H9 (cell line): ENCODE data around the gene TECTB. TPM values are rescaled to one million over a fixed set of nuclear protein-coding genes. Genes with fewer than 3 reads are reported as not detected.

Experiments used
- DNase-seq: peaks from one replicate; pipeline ENCODE4 v3.0.0-alpha.2; 2017
- H2AFZ ChIP-seq: one replicate; pipeline ENCODE4 v1.6.1; 2013; ENCODE audit warnings: mild to moderate bottlenecking, low read length, control low read depth, moderate library complexity
- H2AK5ac ChIP-seq: 2 replicates; pipeline ENCODE4 v1.6.1; 2013; ENCODE audit warnings: low read length, control low read depth, mixed read lengths; ENCODE audit not compliant: insufficient read length
- H2BK120ac ChIP-seq: one replicate; pipeline ENCODE4 v1.6.1; 2013; ENCODE audit warnings: low read depth, mild to moderate bottlenecking, low read length, control low read depth, inconsistent platforms; ENCODE audit not compliant: poor library complexity, severe bottlenecking
- H2BK12ac ChIP-seq: 2 replicates; pipeline ENCODE4 v1.6.1; 2013; ENCODE audit warnings: low read length, control low read depth, mixed read lengths, low read depth; ENCODE audit not compliant: insufficient read length
- H2BK15ac ChIP-seq: 2 replicates; pipeline ENCODE4 v1.6.1; 2013; ENCODE audit warnings: low read depth, low read length, control low read depth
- H2BK20ac ChIP-seq: one replicate; pipeline ENCODE4 v1.6.1; 2013; ENCODE audit warnings: low read depth, mild to moderate bottlenecking, low read length, control low read depth, inconsistent platforms; ENCODE audit not compliant: poor library complexity, severe bottlenecking
- H2BK5ac ChIP-seq: 2 replicates; pipeline ENCODE4 v1.6.1; 2013; ENCODE audit warnings: low read length, control low read depth, mixed read lengths; ENCODE audit not compliant: insufficient read length
- H3K14ac ChIP-seq: 2 replicates; pipeline ENCODE4 v1.6.1; 2013; ENCODE audit warnings: low read length, control low read depth; ENCODE audit not compliant: insufficient read depth
- H3K18ac ChIP-seq: 2 replicates; pipeline ENCODE4 v1.6.1; 2013; ENCODE audit warnings: low read depth, mild to moderate bottlenecking, mixed read lengths, low read length, control low read depth; ENCODE audit not compliant: insufficient read length
- H3K23ac ChIP-seq: 2 replicates; pipeline ENCODE4 v1.6.1; 2013; ENCODE audit warnings: low read length, control low read depth, mixed read lengths, low read depth; ENCODE audit not compliant: insufficient read length
- H3K23me2 ChIP-seq: 2 replicates; pipeline ENCODE4 v1.6.1; 2013; ENCODE audit warnings: low read depth, mild to moderate bottlenecking, mixed read lengths, low read length, control low read depth; ENCODE audit not compliant: insufficient read length, poor library complexity, severe bottlenecking
- H3K27ac ChIP-seq: 2 replicates; pipeline ENCODE4 v1.5.1; 2013; ENCODE audit warnings: low read length, control low read depth, mixed read lengths, low read depth; ENCODE audit not compliant: insufficient read length
- H3K27me3 ChIP-seq: 2 replicates; pipeline ENCODE4 v1.6.1; 2013; ENCODE audit warnings: low read length, control low read depth, inconsistent platforms; ENCODE audit not compliant: insufficient read depth
- H3K4ac ChIP-seq: 2 replicates; pipeline ENCODE4 v1.6.1; 2013; ENCODE audit warnings: low read depth, mild to moderate bottlenecking, control low read depth, inconsistent platforms, low read length, moderate library complexity
- H3K4me1 ChIP-seq: 2 replicates; pipeline ENCODE4 v1.6.1; 2013; ENCODE audit warnings: low read length, control low read depth, inconsistent platforms; ENCODE audit not compliant: insufficient read depth
- H3K4me2 ChIP-seq: 2 replicates; pipeline ENCODE4 v1.6.1; 2013; ENCODE audit warnings: low read length, control low read depth, mixed read lengths; ENCODE audit not compliant: insufficient read length, insufficient read depth
- H3K56ac ChIP-seq: 2 replicates; pipeline ENCODE4 v1.6.1; 2013; ENCODE audit warnings: low read depth, mild to moderate bottlenecking, mixed read lengths, low read length, control low read depth; ENCODE audit not compliant: insufficient read length
- H3K79me1 ChIP-seq: 2 replicates; pipeline ENCODE4 v1.6.1; 2013; ENCODE audit warnings: low read depth, mild to moderate bottlenecking, moderate library complexity, low read length, control low read depth, inconsistent platforms; ENCODE audit not compliant: insufficient read depth, poor library complexity, severe bottlenecking
- H3K79me2 ChIP-seq: 2 replicates; pipeline ENCODE4 v1.6.1; 2013; ENCODE audit warnings: low read length, control low read depth, inconsistent platforms; ENCODE audit not compliant: insufficient read depth
- H3K9ac ChIP-seq: 2 replicates; pipeline ENCODE4 v1.6.1; 2013; ENCODE audit warnings: low read length, control low read depth, mixed read lengths; ENCODE audit not compliant: insufficient read length; ENCODE audit errors: extremely low read depth
- H3K9me3 ChIP-seq: one replicate; pipeline ENCODE4 v1.6.1; 2013; ENCODE audit warnings: low read depth, low read length, inconsistent platforms; ENCODE audit not compliant: control insufficient read depth
- H3T11ph ChIP-seq: one replicate; pipeline ENCODE4 v1.6.1; 2013; ENCODE audit warnings: mild to moderate bottlenecking, low read length, control low read depth, inconsistent platforms
- H4K20me1 ChIP-seq: one replicate; pipeline ENCODE4 v1.6.1; 2013; ENCODE audit not compliant: control insufficient read depth, insufficient read length, insufficient read depth
- H4K5ac ChIP-seq: 2 replicates; pipeline ENCODE4 v1.6.1; 2013; ENCODE audit warnings: low read depth, mild to moderate bottlenecking, mixed read lengths, low read length, control low read depth; ENCODE audit not compliant: insufficient read length
- H4K8ac ChIP-seq: replicated peaks from 2 replicates; pipeline ENCODE4 v1.6.1; 2013; ENCODE audit warnings: low read length, control low read depth, mixed read lengths, low read depth; ENCODE audit not compliant: insufficient read length
- H4K91ac ChIP-seq: 2 replicates; pipeline ENCODE4 v1.6.1; 2013; ENCODE audit warnings: low read depth, mild to moderate bottlenecking, moderate library complexity, mixed read lengths, low read length, control low read depth; ENCODE audit not compliant: insufficient read length
- H3K27ac Mint-ChIP-seq, 3 experiments: 2 replicates in 2 of 3; 3 replicates in 1 of 3; pipeline ENCODE4 v1.8.0; 2020 to 2021; ENCODE audit warnings: mixed read lengths in 3 of 3, mild to moderate bottlenecking in 1 of 3, moderate library complexity in 1 of 3
- H3K27me3 Mint-ChIP-seq: 2 replicates; pipeline ENCODE4 v1.8.0; 2021; ENCODE audit warnings: low read depth, mild to moderate bottlenecking, moderate library complexity, mixed read lengths
- H3K36me3 Mint-ChIP-seq, 3 experiments: 2 replicates in 2 of 3; 3 replicates in 1 of 3; pipeline ENCODE4 v1.8.0; 2020 to 2021; ENCODE audit warnings: low read depth in 3 of 3, mixed read lengths in 3 of 3; ENCODE audit not compliant: insufficient read depth in 1 of 3
- H3K4me1 Mint-ChIP-seq, 2 experiments: 2 replicates each; pipeline ENCODE4 v1.8.0; 2020; ENCODE audit warnings: mixed read lengths in 2 of 2
- H3K4me3 Mint-ChIP-seq, 2 experiments: 2 replicates in 1 of 2; 3 replicates in 1 of 2; pipeline ENCODE4 v1.8.0; 2020 to 2021; ENCODE audit warnings: mild to moderate bottlenecking in 2 of 2, mixed read lengths in 2 of 2, moderate library complexity in 1 of 2
- H3K9me3 Mint-ChIP-seq, 2 experiments: 2 replicates in 1 of 2; 3 replicates in 1 of 2; pipeline ENCODE4 v1.8.0; 2020; ENCODE audit warnings: mild to moderate bottlenecking in 2 of 2, mixed read lengths in 2 of 2, moderate library complexity in 1 of 2
- WGBS: extraction: QIAGEN DNeasy Blood & Tissue Kit; methylation state at CpG from one replicate; pipeline ENCODE4 v1.1.7; 2013; ENCODE audit warnings: missing lambda C conversion rate, low lambda C conversion rate, mixed read lengths; ENCODE audit not compliant: insufficient read length; ENCODE audit errors: extremely low coverage; 5-methylcytosine and 5-hydroxymethylcytosine counted together
- total RNA-seq: library from RNA; stranded (reverse); gene quantifications from 2 replicates; pipeline ENCODE4 v1.2.1, GENCODE V29; 2021
- TF ChIP-seq, protein P1 (sequence below): fragments of 200-600 bp; sonication (generic); conservative IDR thresholded peaks from 3 replicates; pipeline ENCODE4 v1.8.0; 2021; ENCODE audit warnings: antibody characterized with exemption, mild to moderate bottlenecking

Gene TECTB
- total RNA-seq, 1 experiment from 2014 or later, result not detected

DNA sequence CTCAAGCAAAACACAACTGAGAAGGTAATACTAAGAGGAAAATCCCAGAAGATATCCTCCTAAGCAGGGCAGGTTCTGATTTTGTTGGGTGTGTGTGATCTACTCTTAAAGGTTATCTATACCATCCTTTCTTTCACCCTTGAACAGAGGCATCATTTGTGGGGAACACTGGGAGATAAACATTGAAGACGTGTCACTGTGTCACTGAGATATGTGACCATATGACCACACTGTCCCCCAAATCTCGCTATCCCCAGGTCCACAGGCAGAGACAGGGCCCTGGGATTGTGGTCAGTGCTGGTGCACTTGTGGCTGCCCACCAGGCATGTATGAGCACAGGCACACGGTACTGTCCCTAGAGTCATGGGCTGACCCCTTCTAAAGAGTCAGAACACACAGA lies 30.0 kb downstream of the TECTB start:
- Histone ChIP-seq H2BK5ac (no peak overlapping the region), H3K23ac (no peak overlapping the region), H2BK20ac (no peak overlapping the region), H3K9me3 (no peaks in the 10 kb centered on the region), H3K79me1 (no peaks in the 10 kb centered on the region), H3K18ac (no peak overlapping the region), H3K9ac (no peak overlapping the region), H3K23me2 (no peaks in the 10 kb centered on the region), H2AK5ac (no peak overlapping the region), H3K14ac (no peak overlapping the region), H2BK12ac (no peak overlapping the region), H2BK15ac (no peak overlapping the region), H3K4me1 (no peaks in the 10 kb centered on the region), H3K27ac (no peak overlapping the region), H2BK120ac (no peak overlapping the region), H4K8ac (no peak overlapping the region), H3T11ph (no peak overlapping the region), H4K5ac (no peak overlapping the region), H3K4me2 (no peak overlapping the region), H3K27me3 (no peaks in the 10 kb centered on the region), H2AFZ (no peak overlapping the region), H3K79me2 (no peaks in the 10 kb centered on the region), H3K56ac (no peak overlapping the region), H4K20me1 (no peaks in the 10 kb centered on the region), H4K91ac (no peak overlapping the region), H3K4ac (no peak overlapping the region)
- Mint-ChIP-seq H3K4me1 (no peaks in the 10 kb centered on the region), H3K27me3 (peaks cover 7% of the 10 kb centered on the region), H3K27ac (no peak overlapping the region), H3K4me3 (no peak overlapping the region), H3K36me3 (no peaks in the 10 kb centered on the region), H3K9me3 (no peaks in the 10 kb centered on the region)
- no CpG with 5 or more reads among the region's 3 CpGs for WGBS
- TF ChIP-seq, protein P1, sequence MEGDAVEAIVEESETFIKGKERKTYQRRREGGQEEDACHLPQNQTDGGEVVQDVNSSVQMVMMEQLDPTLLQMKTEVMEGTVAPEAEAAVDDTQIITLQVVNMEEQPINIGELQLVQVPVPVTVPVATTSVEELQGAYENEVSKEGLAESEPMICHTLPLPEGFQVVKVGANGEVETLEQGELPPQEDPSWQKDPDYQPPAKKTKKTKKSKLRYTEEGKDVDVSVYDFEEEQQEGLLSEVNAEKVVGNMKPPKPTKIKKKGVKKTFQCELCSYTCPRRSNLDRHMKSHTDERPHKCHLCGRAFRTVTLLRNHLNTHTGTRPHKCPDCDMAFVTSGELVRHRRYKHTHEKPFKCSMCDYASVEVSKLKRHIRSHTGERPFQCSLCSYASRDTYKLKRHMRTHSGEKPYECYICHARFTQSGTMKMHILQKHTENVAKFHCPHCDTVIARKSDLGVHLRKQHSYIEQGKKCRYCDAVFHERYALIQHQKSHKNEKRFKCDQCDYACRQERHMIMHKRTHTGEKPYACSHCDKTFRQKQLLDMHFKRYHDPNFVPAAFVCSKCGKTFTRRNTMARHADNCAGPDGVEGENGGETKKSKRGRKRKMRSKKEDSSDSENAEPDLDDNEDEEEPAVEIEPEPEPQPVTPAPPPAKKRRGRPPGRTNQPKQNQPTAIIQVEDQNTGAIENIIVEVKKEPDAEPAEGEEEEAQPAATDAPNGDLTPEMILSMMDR, result no peak
- no peak for DNase-seq
